Heart right ventricle (tissue), 16 donors: Measurements from ENCODE around the gene PARN. TPM values are rescaled to one million over a fixed set of nuclear protein-coding genes. Genes with fewer than 3 reads are reported as not detected.

Source experiments
- ATAC-seq, 8 donors: fragments of 200-7000 bp; cut with Tn5 transposase; one replicate each; pipeline ENCODE4 v1.9.1; 2020; ENCODE audit warnings: mild to moderate bottlenecking in 8 of 8, moderate library complexity in 8 of 8, moderate number of reproducible peaks in 1 of 8
- DNase-seq, 2 donors: peaks; one replicate each; pipeline ENCODE4 v3.0.0-alpha.2; 2020
- H3K27ac ChIP-seq, 10 donors: fragments of 200-600 bp; sonication (generic) in 2 of 10; one replicate each; pipeline versions ENCODE4 v1.5.0 to v1.8.0; 2020 to 2022; ENCODE audit warnings: mild to moderate bottlenecking in 3 of 10
- H3K27me3 ChIP-seq, 7 donors: fragments of 200-600 bp; one replicate each; pipeline ENCODE4 v1.8.0; 2021 to 2022; ENCODE audit warnings: mild to moderate bottlenecking in 2 of 7
- H3K36me3 ChIP-seq, 9 donors: fragments of 200-600 bp; sonication (generic) in 1 of 9; one replicate each; pipeline versions ENCODE4 v1.5.0 to v1.8.0; 2020 to 2022; ENCODE audit warnings: mild to moderate bottlenecking in 2 of 9
- H3K4me1 ChIP-seq, 9 donors: fragments of 200-600 bp; sonication (generic) in 1 of 9; one replicate each; pipeline versions ENCODE4 v1.5.0 to v1.8.0; 2020 to 2022; ENCODE audit warnings: mild to moderate bottlenecking in 4 of 9
- H3K4me3 ChIP-seq, 10 donors: fragments of 200-600 bp; sonication (generic) in 2 of 10; one replicate each; pipeline versions ENCODE4 v1.5.0 to v1.8.0; 2020 to 2022; ENCODE audit warnings: mild to moderate bottlenecking in 7 of 10, moderate library complexity in 2 of 10
- H3K9me3 ChIP-seq, 11 donors: fragments of 200-600 bp in 10 of 11; sonication (generic) in 2 of 11; one replicate each; pipeline versions ENCODE4 v1.5.0 to v1.8.0; 2013 to 2022; ENCODE audit warnings: mild to moderate bottlenecking in 2 of 11, control low read depth in 1 of 11, moderate library complexity in 1 of 11
- WGBS, 2 donors: extraction: QIAGEN DNeasy Blood & Tissue Kit; methylation state at CpG; one replicate each; pipeline ENCODE4 v1.1.7; 2013; ENCODE audit warnings: inconsistent platforms in 1 of 2; 5-methylcytosine and 5-hydroxymethylcytosine counted together
- intact Hi-C, 10 donors: fragments of 100-400 bp; cut with DNase I; formaldehyde crosslinking; loops; one replicate each; pipeline versions ENCODE4 v1.11.1 to v1.14.2; 2022
- polyA plus RNA-seq, 2 donors: library from polyadenylated mRNA; stranded (reverse); fragments of 200-250 nt; gene quantifications; one replicate each; pipeline ENCODE4 v1.2.3, GENCODE V29; 2013
- total RNA-seq, 10 donors: library from RNA; stranded (reverse); fragmentation: NEBNext Ultra II Directional in 3 of 10; extraction: Animal tissue kit (Norgen Biotek cat#: 25700) in 3 of 10; gene quantifications; one replicate each; pipeline versions ENCODE4 v1.2.1 to v1.2.4, GENCODE V29; 2021 to 2023
- TF ChIP-seq, protein P1 (sequence below), 9 donors: fragments of 200-600 bp; sonication (generic) in 2 of 9; IDR thresholded peaks; one replicate each; pipeline versions ENCODE4 v1.5.0 to v1.8.0; 2021 to 2022; ENCODE audit warnings: antibody characterized with exemption in 9 of 9, mild to moderate bottlenecking in 5 of 9, moderate library complexity in 1 of 9
- donor health status: Arrhythmogenic right ventricular cardiomyopathy.
- donor health status: ischemic (EF 13 %, LVEDD 7.1; RV severe dilation, severe dysfunction).
- donor health status: healthy with polysubstance abuse.
- donor health status: DM: no; HTN: yes; CAD: no.
- donor health status: DM: no; HTN: no; CAD: no.
- donor health status: ischemic (EF 25% LVEDD 6.9; RV normal size, moderate dysfunction).
- donor health status: ischemic (EF 25% LVEDD 5.7; RV mildly dilated, moderate dysfunction).
- donor health status: healthy.
- donor health status: DM: yes; HTN: yes; CAD: no.
- donor health status: Ischemic cardiomyopathy.
- donor health status: ischemic (EF 35%, LVEDD 5.7; RV mildly dilated, moderate dysfunction).
- donor health status: nonischemic (EF 11% LVEDD 7.7; RV severe dilation, severe dysfunction).
- donor health status: DM: yes; HTN: yes; CAD: no.
- donor health status: PGD.
- donor health status: ischemic (EF 29% LVEDD 5.4; RV normal size, mild dysfunction).
- donor health status: nonischemic (EF 23%, LVEDD 6.1; RV moderate dilation, normal function).

PARN gene
- total and polyA plus RNA-seq, 12 donors, result 7.0 to 25.3 (median 22.8) TPM

DNA sequence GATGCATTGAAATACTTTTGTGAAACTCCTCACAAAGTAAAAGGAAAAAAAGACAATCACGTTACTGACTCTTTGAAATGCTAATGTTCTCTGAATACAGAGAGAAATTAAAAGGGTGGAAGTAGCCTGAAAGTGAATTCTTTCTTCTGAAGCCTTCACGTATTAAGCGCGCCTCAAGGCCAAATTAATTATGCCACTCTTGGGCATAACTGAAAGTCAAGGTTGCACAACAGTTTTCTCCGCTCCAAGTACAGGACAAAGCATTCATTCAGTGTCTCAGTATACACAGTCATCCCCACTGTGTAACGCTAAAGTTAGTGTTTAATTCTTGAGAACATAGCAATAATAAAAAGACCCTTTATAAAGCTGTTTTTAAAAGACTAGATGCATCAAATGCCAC is 21.5 kb downstream of the PARN start:
- 90 to 95% methylated on average over 6 of the region's 6 CpGs for WGBS, 2 donors
- no peak overlapping the region for H3K4me3 ChIP-seq

DNA sequence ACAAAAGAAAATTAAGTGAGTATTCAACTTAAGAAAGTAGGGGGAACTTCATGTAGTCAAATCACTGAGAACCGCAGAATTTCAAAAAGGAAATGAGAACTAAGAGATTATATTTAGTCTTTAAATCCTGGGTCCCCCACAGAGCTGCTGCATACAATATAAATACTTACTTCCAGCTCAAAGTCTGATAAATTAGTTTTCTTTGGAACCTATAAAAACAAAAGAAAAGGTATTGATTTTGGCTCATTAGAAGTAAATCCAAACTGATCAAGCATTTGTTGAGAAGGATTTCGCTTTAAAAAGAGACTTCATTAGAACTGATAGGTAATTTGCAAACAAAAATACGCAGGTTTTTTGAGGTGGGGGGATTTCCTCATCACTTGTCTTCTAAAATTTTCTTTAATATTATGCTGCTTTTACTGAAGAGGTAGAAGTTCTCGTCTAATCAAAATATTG is 21.9 kb downstream of the PARN start:
- Histone ChIP-seq H3K4me1 (no peaks in the 10 kb centered on the region), H3K27ac (no peak overlapping the region), H3K27me3 (no peaks in the 10 kb centered on the region), H3K9me3 (no peaks in the 10 kb centered on the region), H3K36me3 (peaks cover 2 to 100% (median 75%) of the 10 kb centered on the region in 9 donors), H3K4me3 (no peak overlapping the region)
- TF ChIP-seq, protein P1, sequence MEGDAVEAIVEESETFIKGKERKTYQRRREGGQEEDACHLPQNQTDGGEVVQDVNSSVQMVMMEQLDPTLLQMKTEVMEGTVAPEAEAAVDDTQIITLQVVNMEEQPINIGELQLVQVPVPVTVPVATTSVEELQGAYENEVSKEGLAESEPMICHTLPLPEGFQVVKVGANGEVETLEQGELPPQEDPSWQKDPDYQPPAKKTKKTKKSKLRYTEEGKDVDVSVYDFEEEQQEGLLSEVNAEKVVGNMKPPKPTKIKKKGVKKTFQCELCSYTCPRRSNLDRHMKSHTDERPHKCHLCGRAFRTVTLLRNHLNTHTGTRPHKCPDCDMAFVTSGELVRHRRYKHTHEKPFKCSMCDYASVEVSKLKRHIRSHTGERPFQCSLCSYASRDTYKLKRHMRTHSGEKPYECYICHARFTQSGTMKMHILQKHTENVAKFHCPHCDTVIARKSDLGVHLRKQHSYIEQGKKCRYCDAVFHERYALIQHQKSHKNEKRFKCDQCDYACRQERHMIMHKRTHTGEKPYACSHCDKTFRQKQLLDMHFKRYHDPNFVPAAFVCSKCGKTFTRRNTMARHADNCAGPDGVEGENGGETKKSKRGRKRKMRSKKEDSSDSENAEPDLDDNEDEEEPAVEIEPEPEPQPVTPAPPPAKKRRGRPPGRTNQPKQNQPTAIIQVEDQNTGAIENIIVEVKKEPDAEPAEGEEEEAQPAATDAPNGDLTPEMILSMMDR (IDR thresholded peaks at IDR 0.05), result no peak
- ATAC-seq (no peak), DNase-seq (no peak)
- intact Hi-C loops, result no loop called here
- WGBS, 2 donors, result 93 to 94% methylated on average over 4 of the region's 4 CpGs

More for the DNA sequence above, 21.5 kb downstream of the PARN start:
- DNase-seq (no peak), ATAC-seq (no peak)
- TF ChIP-seq, protein P1 (IDR thresholded peaks at IDR 0.05), result no peak
- no peaks in the 10 kb centered on the region for H3K9me3 ChIP-seq
- peaks cover 0 to 100% (median 74%) of the 10 kb centered on the region in 9 donors for H3K36me3 ChIP-seq
- H3K27me3 ChIP-seq, result no peaks in the 10 kb centered on the region
- H3K27ac ChIP-seq, result no peak overlapping the region
- no peaks in the 10 kb centered on the region for H3K4me1 ChIP-seq
- intact Hi-C loops, result no loop called here

DNA sequence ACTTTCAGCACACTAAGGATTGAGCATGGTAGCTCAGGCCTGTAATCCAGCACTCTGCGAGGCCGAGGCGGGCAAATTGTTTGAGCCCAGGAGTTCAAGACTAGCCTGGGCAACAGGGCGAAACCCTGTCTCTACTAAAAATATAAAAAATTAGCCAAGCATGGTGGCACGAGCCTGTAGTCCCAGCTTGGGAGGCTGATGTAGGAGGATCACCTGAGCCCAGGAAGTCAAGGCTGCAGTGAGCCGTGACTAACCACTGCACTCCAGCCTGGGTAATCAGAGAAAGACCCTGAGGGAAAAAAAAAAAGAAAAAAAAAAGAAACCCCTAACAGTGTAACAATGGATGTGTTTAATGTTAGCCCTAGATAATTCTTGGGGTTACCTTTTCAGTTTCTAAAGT is 24.0 kb downstream of the PARN start:
- Histone ChIP-seq H3K36me3 (peaks cover 4 to 100% (median 83%) of the 10 kb centered on the region in 9 donors), H3K27ac (no peak overlapping the region), H3K27me3 (no peaks in the 10 kb centered on the region), H3K4me3 (no peak overlapping the region), H3K4me1 (no peaks in the 10 kb centered on the region), H3K9me3 (no peaks in the 10 kb centered on the region)
- WGBS, 2 donors, result 90 to 97% methylated on average over 6 of the region's 6 CpGs
- TF ChIP-seq, protein P1 (IDR thresholded peaks at IDR 0.05), result no peak
- intact Hi-C loops, result no loop called here
- ATAC-seq (no peak), DNase-seq (no peak)

DNA sequence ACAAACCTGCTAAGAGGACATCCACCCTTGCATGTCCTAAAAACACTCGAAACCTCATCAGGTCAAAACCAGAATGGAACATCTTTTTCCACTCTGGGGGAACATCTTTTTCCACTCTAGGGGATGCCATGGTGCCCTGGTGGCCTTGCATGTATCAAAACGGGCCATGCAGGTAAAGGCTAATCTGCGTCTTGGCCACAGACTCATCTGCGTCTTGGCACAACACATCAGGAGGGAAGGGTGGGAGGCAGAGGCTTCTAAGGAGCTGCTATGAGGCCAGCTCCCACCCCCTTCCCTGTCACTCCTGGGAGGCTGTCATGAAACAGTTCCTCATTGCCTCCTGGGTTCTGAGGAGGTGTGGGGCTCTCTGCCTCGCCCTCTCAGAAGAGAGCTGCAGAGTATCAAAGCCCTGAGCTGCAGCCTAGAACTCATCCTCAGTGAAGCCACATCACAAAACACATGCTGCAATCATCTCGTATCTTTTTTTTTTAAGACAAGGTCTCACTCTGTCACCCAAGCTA is 27.6 kb downstream of the PARN start:
- 94 to 96% methylated on average over 6 of the region's 6 CpGs for WGBS, 2 donors
- no peak for DNase-seq
- TF ChIP-seq, protein P1 (IDR thresholded peaks at IDR 0.05), result no peak
- Histone ChIP-seq H3K4me3 (no peak overlapping the region), H3K36me3 (peaks cover 4 to 100% (median 62%) of the 10 kb centered on the region in 9 donors), H3K4me1 (no peaks in the 10 kb centered on the region), H3K27me3 (no peaks in the 10 kb centered on the region), H3K27ac (no peak overlapping the region), H3K9me3 (no peaks in the 10 kb centered on the region)
- intact Hi-C loops, result no loop called here
- ATAC-seq, result no peak
